ENCODE measurements around the gene GCNT1. TPM values are rescaled to one million over a fixed set of nuclear protein-coding genes. Genes with fewer than 3 reads are reported as not detected.
"Not testable (repeated sequence)": the region's sequence is repeated elsewhere in the genome, so short reads cannot be mapped to it uniquely, and the experiment has no call there.

GCNT1 gene
- total and polyA plus RNA-seq, 7 experiments from 2014 or later = 0.70 to 8.9 (median 1.7) TPM

- H3K36me3 Mint-ChIP-seq = peaks cover 0 to 27% (median 4%) of the 10 kb centered on the region in 5 donors
- Histone ChIP-seq H3K27ac (ENCODE audit: low read depth, low read length) (no peak overlapping the region), H3K36me3 (ENCODE audit: control insufficient read depth in 2 of 3, insufficient read depth in 3 of 3, low read length in 3 of 3) (no peaks in the 10 kb centered on the region), H3K4me3 (ENCODE audit: low read length) (no peak overlapping the region), H3K27me3 (ENCODE audit: control insufficient read depth in 2 of 2, insufficient read depth in 2 of 2, low read length in 2 of 2) (no peaks in the 10 kb centered on the region), H3K4me1 (ENCODE audit: control insufficient read depth in 2 of 2, insufficient read depth in 2 of 2, low read length in 2 of 2) (no peaks in the 10 kb centered on the region), H3K9me3 (ENCODE audit: control insufficient read depth in 2 of 3, low read length in 3 of 3) (no peaks in the 10 kb centered on the region)
- H3K4me1 Mint-ChIP-seq = peaks cover 0 to 2% (median 0%) of the 10 kb centered on the region in 7 donors
- no peak overlapping the region for H3K4me3 Mint-ChIP-seq
- POLR2A ChIA-PET = no interaction called here
- H3K9me3 Mint-ChIP-seq = peaks cover 0 to 20% (median 7%) of the 10 kb centered on the region in 11 donors
- DNase-seq = no peak
- CTCF ChIA-PET = no interaction called here
- no peak for ATAC-seq
- peaks cover 0 to 4% (median 0%) of the 10 kb centered on the region in 5 donors for H3K27me3 Mint-ChIP-seq
- no peak overlapping the region for H3K27ac Mint-ChIP-seq
- intact Hi-C loops (cut with micrococcal nuclease) = no loop called here
Observed at GRCh38 chr9:76478226-76478625, 19.2 kb downstream of the GCNT1 start.

DNA sequence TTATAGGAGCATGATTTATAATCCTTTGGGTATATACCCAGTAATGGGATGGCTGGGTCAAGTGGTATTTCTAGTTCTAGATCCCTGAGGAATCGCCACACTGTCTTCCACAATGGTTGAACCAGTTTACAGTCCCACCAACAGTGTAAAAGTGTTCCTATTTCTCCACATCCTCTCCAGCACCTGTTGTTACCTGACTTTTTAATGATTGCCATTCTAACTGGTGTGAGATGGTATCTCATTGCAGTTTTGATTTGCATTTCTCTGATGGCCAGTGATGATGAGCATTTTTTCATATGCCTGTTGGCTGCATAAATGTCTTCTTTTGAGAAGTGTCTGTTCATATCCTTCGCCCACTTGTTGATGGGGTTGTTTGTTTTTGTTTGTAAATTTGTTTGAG is 20.4 kb downstream of the GCNT1 start:
- peaks cover 0 to 20% (median 7%) of the 10 kb centered on the region in 11 donors for H3K9me3 Mint-ChIP-seq
- H3K27me3 Mint-ChIP-seq; H3K27ac Mint-ChIP-seq; POLR2A ChIA-PET; DNase-seq; H3K4me3 Mint-ChIP-seq; H3K27me3 ChIP-seq (ENCODE audit: control insufficient read depth in 2 of 2, insufficient read depth in 2 of 2, low read length in 2 of 2); H3K4me1 ChIP-seq (ENCODE audit: control insufficient read depth in 2 of 2, insufficient read depth in 2 of 2, low read length in 2 of 2); CTCF ChIA-PET; H3K9me3 ChIP-seq (ENCODE audit: control insufficient read depth in 2 of 3, low read length in 3 of 3); H3K36me3 ChIP-seq (ENCODE audit: control insufficient read depth in 2 of 3, insufficient read depth in 3 of 3, low read length in 3 of 3); H3K27ac ChIP-seq (ENCODE audit: low read depth, low read length); H3K4me3 ChIP-seq (ENCODE audit: low read length); ATAC-seq; intact Hi-C loops (cut with micrococcal nuclease); H3K4me1 Mint-ChIP-seq: not testable (repeated sequence)
- peaks cover 0 to 29% (median 4%) of the 10 kb centered on the region in 5 donors for H3K36me3 Mint-ChIP-seq

DNA sequence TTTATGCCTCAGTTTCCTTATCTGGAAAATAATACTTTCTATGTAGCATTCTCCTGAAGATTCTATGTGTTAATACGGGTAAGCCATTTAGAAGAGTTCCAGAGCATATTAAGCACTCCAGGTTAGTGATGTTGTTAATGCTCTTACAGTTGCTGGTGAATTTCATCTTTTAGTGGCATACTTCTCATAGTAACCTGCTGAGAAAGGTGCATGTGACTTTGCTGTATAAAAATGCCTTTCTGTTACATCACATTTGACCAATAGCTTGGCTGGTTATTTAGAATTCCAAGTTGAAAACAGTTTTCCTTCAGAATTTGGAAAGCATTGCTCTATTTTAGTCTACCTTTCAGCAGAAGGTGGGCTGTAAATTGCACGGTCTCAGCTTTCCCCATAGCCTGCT is 27.2 kb downstream of the GCNT1 start:
- Mint-ChIP-seq H3K27me3 (no peaks in the 10 kb centered on the region), H3K27ac (no peak overlapping the region), H3K4me3 (no peak overlapping the region), H3K36me3 (peaks cover 0 to 17% (median 0%) of the 10 kb centered on the region in 5 donors), H3K9me3 (peaks cover 0 to 6% (median 1%) of the 10 kb centered on the region in 11 donors), H3K4me1 (peaks cover 0 to 19% (median 4%) of the 10 kb centered on the region in 7 donors)
- DNase-seq (no peak), ATAC-seq (no peak)
- H3K9me3 ChIP-seq (ENCODE audit: control insufficient read depth in 2 of 3, low read length in 3 of 3) = no peaks in the 10 kb centered on the region
- H3K4me1 ChIP-seq (ENCODE audit: control insufficient read depth in 2 of 2, insufficient read depth in 2 of 2, low read length in 2 of 2) = no peaks in the 10 kb centered on the region
- intact Hi-C loops (cut with micrococcal nuclease) = no loop called here
- H3K27me3 ChIP-seq (ENCODE audit: control insufficient read depth in 2 of 2, insufficient read depth in 2 of 2, low read length in 2 of 2) = no peaks in the 10 kb centered on the region
- no peaks in the 10 kb centered on the region for H3K36me3 ChIP-seq (ENCODE audit: control insufficient read depth in 2 of 3, insufficient read depth in 3 of 3, low read length in 3 of 3)
- ChIA-PET CTCF (no interaction called here), POLR2A (no interaction called here)
- H3K4me3 ChIP-seq (ENCODE audit: low read length) = no peak overlapping the region
- no peak overlapping the region for H3K27ac ChIP-seq (ENCODE audit: low read depth, low read length)

GRCh38 chr9:76490249-76490990 is 31.4 kb downstream of the GCNT1 start:
- CTCF ChIA-PET = no interaction called here

DNA sequence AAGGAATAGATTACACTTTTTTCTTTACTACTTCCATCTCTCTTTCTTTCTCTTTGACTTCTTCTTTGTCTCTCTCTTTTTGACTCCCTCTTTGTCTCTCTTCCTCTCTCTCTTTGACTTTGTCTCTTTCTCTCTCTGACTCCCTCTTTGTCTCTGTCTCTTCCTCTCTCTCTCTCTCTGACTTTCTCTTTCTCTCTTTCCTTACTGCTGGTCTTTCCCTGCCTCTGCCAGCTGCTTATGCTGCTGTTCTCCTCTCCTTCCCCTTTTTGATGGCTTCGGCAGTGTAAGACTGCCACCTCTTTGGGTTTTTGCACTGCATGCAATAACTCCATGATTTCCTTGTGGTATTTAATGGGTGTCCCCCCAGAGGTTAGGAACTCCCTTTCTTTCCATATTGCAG is 32.1 kb downstream of the GCNT1 start:
- H3K9me3 ChIP-seq (ENCODE audit: control insufficient read depth in 2 of 3, low read length in 3 of 3); H3K36me3 ChIP-seq (ENCODE audit: control insufficient read depth in 2 of 3, insufficient read depth in 3 of 3, low read length in 3 of 3); intact Hi-C loops (cut with micrococcal nuclease); H3K9me3 Mint-ChIP-seq; H3K27ac ChIP-seq (ENCODE audit: low read depth, low read length); POLR2A ChIA-PET; H3K27me3 Mint-ChIP-seq; H3K27ac Mint-ChIP-seq; H3K27me3 ChIP-seq (ENCODE audit: control insufficient read depth in 2 of 2, insufficient read depth in 2 of 2, low read length in 2 of 2); CTCF ChIA-PET; H3K4me3 Mint-ChIP-seq; H3K4me3 ChIP-seq (ENCODE audit: low read length); ATAC-seq; H3K4me1 ChIP-seq (ENCODE audit: control insufficient read depth in 2 of 2, insufficient read depth in 2 of 2, low read length in 2 of 2); DNase-seq: not testable (repeated sequence)
- H3K36me3 Mint-ChIP-seq = peaks cover 0 to 20% (median 4%) of the 10 kb centered on the region in 5 donors
- H3K4me1 Mint-ChIP-seq = peaks cover 0 to 20% (median 4%) of the 10 kb centered on the region in 7 donors

More at GRCh38 chr9:76490249-76490990, 31.4 kb downstream of the GCNT1 start:
- Mint-ChIP-seq H3K36me3 (peaks cover 0 to 20% (median 2%) of the 10 kb centered on the region in 5 donors), H3K27me3 (no peaks in the 10 kb centered on the region), H3K4me1 (peaks cover 0 to 20% (median 4%) of the 10 kb centered on the region in 7 donors), H3K27ac (no peak overlapping the region), H3K4me3 (no peak overlapping the region), H3K9me3 (peaks cover 0 to 6% (median 2%) of the 10 kb centered on the region in 11 donors)
- Histone ChIP-seq H3K9me3 (ENCODE audit: control insufficient read depth in 2 of 3, low read length in 3 of 3) (no peaks in the 10 kb centered on the region), H3K4me3 (ENCODE audit: low read length) (no peak overlapping the region), H3K4me1 (ENCODE audit: control insufficient read depth in 2 of 2, insufficient read depth in 2 of 2, low read length in 2 of 2) (no peaks in the 10 kb centered on the region), H3K27me3 (ENCODE audit: control insufficient read depth in 2 of 2, insufficient read depth in 2 of 2, low read length in 2 of 2) (no peaks in the 10 kb centered on the region), H3K36me3 (ENCODE audit: control insufficient read depth in 2 of 3, insufficient read depth in 3 of 3, low read length in 3 of 3) (no peaks in the 10 kb centered on the region), H3K27ac (ENCODE audit: low read depth, low read length) (no peak overlapping the region)
- POLR2A ChIA-PET = no interaction called here
- ATAC-seq = no peak
- intact Hi-C loops (cut with micrococcal nuclease) = no loop called here
- no peak for DNase-seq

DNA sequence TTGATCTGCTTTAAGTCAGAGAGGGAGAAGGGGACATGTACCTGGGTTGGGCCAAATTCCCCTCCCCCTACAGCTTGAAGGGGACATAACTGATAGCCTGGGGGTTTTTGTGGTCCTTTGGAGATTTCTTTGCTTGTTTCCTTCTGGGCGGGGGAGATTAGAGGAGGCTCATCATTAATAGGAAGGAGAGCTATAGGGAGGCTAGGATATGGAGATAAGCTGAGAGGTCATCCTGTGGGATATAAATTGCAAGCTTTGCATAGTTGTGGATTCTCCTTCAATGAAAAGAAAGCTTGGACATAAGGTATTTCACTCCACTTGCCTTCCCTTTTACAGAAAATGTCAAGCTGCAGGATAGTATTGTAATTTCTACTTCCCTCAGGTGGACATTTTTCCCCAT is 34.5 kb downstream of the GCNT1 start:
- H3K36me3 ChIP-seq (ENCODE audit: control insufficient read depth in 2 of 3, insufficient read depth in 3 of 3, low read length in 3 of 3); H3K4me1 Mint-ChIP-seq; H3K9me3 ChIP-seq (ENCODE audit: control insufficient read depth in 2 of 3, low read length in 3 of 3); H3K9me3 Mint-ChIP-seq; DNase-seq; H3K27ac ChIP-seq (ENCODE audit: low read depth, low read length); H3K27me3 ChIP-seq (ENCODE audit: control insufficient read depth in 2 of 2, insufficient read depth in 2 of 2, low read length in 2 of 2); intact Hi-C loops (cut with micrococcal nuclease); H3K4me3 Mint-ChIP-seq; H3K4me3 ChIP-seq (ENCODE audit: low read length); H3K4me1 ChIP-seq (ENCODE audit: control insufficient read depth in 2 of 2, insufficient read depth in 2 of 2, low read length in 2 of 2); POLR2A ChIA-PET; ATAC-seq; CTCF ChIA-PET; H3K27ac Mint-ChIP-seq; H3K27me3 Mint-ChIP-seq: not testable (repeated sequence)
- peaks cover 0 to 18% (median 4%) of the 10 kb centered on the region in 5 donors for H3K36me3 Mint-ChIP-seq

- POLR2A ChIA-PET = no interaction called here
- Histone ChIP-seq H3K9me3 (ENCODE audit: control insufficient read depth in 2 of 3, low read length in 3 of 3) (no peaks in the 10 kb centered on the region), H3K4me3 (ENCODE audit: low read length) (no peak overlapping the region), H3K27ac (ENCODE audit: low read depth, low read length) (no peak overlapping the region), H3K27me3 (ENCODE audit: control insufficient read depth in 2 of 2, insufficient read depth in 2 of 2, low read length in 2 of 2) (no peaks in the 10 kb centered on the region), H3K4me1 (ENCODE audit: control insufficient read depth in 2 of 2, insufficient read depth in 2 of 2, low read length in 2 of 2) (no peaks in the 10 kb centered on the region), H3K36me3 (ENCODE audit: control insufficient read depth in 2 of 3, insufficient read depth in 3 of 3, low read length in 3 of 3) (no peaks in the 10 kb centered on the region)
- H3K27me3 Mint-ChIP-seq = no peaks in the 10 kb centered on the region
- peaks cover 3 to 26% (median 14%) of the 10 kb centered on the region in 5 donors for H3K36me3 Mint-ChIP-seq
- H3K9me3 Mint-ChIP-seq = peaks cover 0 to 4% (median 0%) of the 10 kb centered on the region in 11 donors
- no peak overlapping the region for H3K4me3 Mint-ChIP-seq
- ATAC-seq (no peak), DNase-seq (no peak)
- intact Hi-C loops (cut with micrococcal nuclease) = no loop called here
- CTCF ChIA-PET = no interaction called here
- H3K27ac Mint-ChIP-seq = no peak overlapping the region
- H3K4me1 Mint-ChIP-seq = peaks cover 0 to 2% (median 0%) of the 10 kb centered on the region in 7 donors
Observed at GRCh38 chr9:76500061-76500460, 41.1 kb downstream of the GCNT1 start.

All from naive thymus-derived CD4-positive, alpha-beta T cell (primary cell).